ENCODE data around the gene SULT1C3. TPM values are rescaled to one million over a fixed set of nuclear protein-coding genes. Genes with fewer than 3 reads are reported as not detected.

Gene SULT1C3
- total RNA-seq (2014; rRNA removed; shearing (Covaris generic)), result not detected in 2 replicates
- polyA plus RNA-seq (2015; cell fraction: cytosol; rRNA removed), result not detected in 2 replicates
- polyA plus RNA-seq (2015; cell fraction: nucleus; rRNA removed), result not detected in 2 replicates

DNA sequence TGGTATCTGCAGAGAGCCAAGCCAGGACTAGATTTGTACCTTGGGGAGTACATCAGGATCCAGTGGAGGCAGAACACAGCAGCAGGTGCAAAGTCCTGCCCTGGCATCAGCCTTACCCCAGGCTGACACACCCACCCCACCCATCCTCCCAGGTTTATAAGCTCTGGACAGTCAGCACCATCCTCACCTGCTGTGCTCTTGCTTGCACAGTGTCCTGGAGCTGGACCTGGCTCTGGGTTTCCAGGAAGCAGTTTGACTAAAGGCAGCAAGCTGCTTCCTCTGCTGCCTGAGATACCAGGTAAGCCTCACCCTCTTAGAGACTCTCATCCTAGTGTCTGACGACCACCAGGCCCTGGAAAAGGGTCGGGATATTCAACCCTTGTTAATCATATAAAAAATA is at the start of gene SULT1C3:
SULT1C3 (plus strand) TSS at position 183 of the 400 bp plus-strand sequence. CDS start 7,227 bp downstream, outside the sequence.
- no peak for DNase-seq (ENCODE audit: low read depth)

DNA sequence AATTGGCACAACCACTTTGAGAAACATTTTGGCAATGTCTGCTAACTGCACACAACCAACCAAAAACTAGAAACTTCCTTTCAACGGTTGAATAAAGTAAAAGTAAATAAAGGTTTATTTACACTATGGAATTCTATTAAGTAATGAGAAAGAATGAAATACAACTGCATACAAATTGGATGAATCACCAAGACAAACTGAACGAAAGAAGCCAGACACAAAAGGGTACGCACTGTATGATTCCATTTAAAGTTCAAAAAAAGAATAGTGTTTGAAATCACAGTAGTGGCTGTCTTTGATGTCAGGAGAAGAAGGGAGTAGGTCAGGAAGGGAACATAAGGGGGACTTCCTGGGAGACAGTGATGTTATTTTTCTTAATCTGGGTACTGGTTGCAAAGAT is 46.5 kb upstream of the SULT1C3 start:
- no peak for DNase-seq (ENCODE audit: low read depth)

DNA sequence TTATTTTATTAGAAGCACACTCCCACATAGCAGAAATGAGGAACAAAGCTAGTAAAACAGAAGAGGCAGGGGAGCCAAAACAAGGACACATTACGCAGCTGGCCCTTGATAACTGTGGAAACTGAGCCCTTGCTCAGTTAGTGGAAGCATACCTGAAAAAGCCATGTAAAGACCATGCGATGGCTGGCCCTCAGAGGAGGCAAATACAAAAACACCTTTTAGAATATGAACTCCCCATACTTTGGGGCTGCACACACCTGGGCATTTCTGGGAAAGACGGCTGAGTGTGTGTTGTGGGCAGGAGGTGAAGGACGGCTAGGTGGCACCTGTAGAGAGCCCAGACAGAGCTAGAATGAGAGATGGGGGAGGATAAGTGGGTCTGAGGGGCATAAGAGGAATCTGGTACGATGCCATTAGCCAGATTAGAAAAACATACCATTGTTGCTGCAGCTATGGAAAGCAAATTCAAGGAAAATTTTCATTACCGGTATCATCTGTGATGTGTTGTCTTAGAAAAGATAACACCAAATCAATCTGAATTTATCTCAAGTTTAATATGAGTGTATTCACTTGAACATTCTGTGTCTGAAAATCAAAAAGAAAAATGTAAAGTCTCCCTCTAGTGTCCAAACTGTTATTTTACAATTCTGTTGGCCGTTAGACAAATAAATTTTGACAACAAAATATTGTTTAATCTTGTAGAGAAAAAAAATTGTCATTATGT is 45.2 kb upstream of the SULT1C3 start:
- DNase-seq (ENCODE audit: low read depth), result no peak

DNA sequence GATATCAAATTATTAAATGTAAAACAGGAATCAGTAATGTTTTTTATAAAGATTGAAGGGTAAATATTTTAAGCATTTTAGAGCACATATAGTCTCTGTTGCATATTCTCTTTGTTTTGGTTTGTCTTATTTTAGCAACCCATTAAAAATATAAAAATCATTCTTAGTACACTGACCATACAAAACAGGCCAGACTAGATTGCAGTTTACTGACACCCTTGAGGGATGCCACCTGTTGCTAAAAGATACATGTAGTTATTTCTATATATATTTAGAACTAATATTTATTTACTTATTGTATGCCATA is 44.7 kb upstream of the SULT1C3 start:
- no peak for DNase-seq (ENCODE audit: low read depth)

DNA sequence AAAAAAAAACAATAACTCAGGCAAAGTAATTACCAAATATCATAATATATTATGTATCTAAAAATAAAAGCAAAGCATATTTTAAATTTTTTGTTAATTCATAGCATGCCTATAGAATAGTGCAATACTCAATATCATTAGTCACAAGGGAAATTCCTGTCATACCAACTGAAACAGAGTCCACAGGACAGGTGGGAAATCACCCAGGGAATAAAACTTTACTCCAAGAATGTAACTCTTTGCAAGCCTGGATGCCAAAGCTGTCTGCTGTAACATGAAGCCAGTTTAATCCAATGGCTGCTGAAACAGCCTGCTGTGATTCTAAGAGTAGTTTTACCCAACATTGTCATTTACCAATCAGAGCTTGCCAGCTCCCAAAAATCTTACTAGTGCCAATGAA is 40.0 kb upstream of the SULT1C3 start:
- peak; percentile 27 for DNase-seq (ENCODE audit: low read depth)

DNA sequence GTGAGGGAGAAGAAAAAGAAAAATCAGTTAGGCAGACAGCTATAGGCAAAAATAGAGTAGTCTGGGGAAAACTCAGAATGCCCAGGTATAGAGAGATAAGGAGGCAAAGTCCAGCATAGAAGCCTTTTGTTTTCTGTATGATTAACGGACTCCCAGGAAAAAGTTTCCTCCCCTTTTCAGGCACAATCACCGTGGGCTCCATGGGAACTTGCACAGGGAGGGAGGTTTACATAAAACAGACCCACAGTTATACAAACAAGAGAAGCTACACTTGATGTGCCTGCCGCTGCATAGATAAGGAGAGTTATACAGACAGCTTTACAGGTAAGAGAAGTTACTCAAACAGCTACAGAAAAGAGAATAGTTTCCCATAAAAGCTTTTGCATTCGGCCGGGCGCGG is 39.2 kb upstream of the SULT1C3 start:
- no peak for DNase-seq (ENCODE audit: low read depth)

DNA sequence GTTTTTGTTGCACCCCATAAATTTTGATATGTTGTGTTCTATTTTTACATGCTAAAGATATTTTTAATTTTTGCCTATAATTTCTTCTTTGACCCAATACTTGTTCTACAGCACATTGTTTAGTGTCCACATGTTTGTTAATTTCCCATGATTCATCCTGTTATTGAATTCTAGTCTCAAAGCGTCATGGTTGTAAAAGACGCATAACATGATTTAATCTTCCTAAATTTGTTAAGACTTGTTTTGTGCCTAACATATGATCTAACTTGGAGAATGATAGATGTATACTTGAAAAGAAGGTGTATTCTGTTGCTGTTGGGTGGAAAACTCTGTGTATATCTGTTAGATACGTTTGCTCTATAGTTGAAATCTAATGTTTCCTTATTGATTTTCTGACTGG is 27.1 kb upstream of the SULT1C3 start:
- DNase-seq (ENCODE audit: low read depth), result no peak

DNA sequence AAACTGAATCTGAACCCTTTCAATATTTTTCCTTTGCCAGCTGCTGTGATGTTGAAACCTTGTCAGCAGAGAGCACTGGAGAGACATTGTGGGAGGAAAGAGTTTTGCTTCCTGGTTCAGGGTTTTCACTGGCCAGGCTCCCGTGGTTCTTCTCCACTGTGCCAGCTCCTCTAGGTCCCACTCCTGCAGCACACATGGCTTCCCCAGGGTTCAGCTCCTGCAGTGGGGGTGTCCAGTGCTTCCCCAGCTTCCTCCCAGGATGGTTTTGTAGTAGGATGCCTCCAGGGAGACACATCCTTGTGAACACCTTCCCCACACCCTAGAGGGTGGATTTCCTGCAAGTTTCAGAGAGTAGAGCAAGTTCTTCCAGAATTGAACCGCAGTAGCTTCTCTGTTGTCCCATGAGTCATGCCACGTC is 24.0 kb upstream of the SULT1C3 start:
- peak; percentile 66 for DNase-seq (ENCODE audit: low read depth)

DNA sequence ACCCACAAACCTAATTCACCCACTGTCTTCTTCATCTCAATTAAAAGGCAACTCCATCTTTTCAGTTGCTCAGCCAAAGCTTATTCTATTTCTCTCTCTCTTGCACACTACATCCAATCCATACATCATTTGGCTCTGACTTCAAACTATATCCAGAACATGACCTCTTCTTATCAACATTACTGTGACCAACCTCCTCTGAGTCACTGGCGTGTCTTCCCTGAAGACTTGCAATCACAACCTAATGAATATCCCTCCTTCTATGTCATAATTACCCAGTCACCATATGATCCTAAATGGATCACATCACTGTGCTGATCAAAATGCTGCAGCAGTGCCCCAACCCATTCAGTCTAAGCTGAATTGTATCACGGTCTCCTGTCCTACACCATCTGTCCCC is 22.6 kb upstream of the SULT1C3 start:
- DNase-seq (ENCODE audit: low read depth), result no peak

DNA sequence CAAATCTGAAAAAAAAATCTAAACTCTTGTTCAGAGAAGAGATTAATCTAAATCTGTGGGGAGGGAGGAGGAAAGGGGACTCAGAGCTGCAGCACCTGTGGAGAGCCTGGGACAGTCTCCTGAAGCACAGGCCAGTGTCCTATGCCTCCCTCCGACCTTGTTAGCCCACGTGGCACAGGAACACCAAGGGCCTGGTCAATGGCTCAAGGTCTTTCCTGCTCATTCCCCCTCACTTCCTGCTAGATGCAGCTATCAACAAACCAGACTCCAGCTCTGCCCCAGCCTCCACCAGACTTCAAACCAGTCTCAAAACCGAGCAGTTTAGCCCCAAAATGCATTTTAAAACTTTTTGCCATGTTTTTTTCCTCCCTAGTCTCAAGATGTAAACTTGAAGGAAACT is 20.1 kb upstream of the SULT1C3 start:
- DNase-seq (ENCODE audit: low read depth), result no peak

DNA sequence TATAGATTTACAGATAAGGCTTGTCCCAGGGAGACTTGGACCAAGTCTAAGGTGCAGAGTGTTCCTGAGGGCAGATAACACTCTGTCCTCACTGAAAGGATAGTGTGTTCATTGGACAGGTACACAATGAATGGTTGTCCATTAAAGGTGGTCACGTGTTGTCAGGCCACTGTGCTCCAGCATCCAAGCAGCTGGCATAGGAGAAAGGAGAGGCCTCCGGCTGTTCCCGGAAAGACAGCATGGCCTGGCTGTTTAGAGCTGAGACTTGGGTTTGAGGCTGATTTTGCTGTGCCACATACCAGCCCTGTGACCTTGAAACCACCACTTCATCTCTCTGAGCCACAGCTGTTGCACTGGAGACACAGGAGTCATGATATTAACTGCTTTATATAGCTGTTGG is 19.6 kb upstream of the SULT1C3 start:
- DNase-seq (ENCODE audit: low read depth), result no peak

DNA sequence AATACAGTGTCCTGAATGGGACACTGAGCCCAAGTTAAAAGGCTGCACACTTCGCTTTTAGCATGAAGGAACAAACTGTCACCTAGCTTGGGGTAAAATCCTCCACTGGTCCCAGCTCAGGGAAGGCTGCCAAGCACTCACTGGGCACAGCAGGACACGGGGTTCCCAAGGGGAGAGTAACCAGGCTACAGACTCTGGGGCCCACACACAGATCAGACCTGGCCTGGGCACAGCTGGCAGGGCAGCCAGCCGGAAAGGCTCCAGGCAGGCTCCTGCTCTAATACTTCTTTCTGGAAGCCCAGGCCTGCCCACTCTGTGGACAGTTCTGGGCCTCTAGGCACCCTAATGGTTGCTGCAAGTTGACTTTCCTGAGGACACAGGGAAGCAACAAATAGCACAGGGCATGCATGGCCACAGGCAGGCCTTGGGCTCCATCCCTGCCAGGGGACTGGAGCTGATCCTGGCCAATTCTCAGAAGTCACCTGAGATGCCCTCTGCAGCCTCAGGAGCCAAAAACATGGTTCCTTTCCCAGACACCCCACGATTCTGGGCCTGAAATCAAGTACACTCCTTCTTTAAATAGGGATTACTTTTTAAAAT is 18.7 kb upstream of the SULT1C3 start:
- DNase-seq (ENCODE audit: low read depth), result no peak

DNA sequence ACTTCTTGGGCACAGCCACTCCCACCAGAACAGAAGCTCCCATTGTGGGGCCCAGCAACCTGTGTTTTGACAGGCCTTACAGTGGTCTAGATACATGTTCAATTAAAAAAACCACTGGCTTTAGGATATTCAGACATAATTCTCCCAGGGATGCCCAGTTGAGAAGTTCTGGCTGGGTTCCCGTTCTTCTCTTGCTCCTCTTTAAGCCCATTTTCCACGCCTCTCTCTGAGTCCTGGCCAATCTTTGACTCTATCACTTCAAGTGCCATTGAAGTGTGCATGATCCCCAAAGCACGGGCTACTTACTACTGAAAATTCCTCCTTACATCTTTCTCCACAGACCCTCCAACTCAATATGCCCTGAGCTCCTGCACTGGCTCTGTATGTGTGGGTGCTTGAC is 17.5 kb upstream of the SULT1C3 start:
- no peak for DNase-seq (ENCODE audit: low read depth)

DNA sequence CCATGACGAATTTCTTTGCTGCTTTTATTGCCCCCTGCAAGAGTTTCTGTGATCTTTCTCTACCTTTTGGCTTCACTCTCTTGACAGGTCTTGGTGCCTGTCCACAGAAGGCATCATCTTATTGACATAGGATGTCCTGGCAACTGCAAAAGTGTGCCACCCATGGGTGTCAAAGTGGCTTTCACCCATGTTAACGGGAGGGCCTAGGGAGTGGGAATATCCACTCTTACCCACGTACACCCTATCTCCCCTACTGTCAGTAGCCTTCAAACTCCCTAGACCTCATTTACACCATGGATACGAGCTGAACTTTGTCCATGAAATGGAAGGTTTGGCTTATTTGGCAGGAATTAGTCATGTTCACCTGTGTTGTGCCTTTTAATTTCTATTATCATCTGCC is 16.2 kb upstream of the SULT1C3 start:
- no peak for DNase-seq (ENCODE audit: low read depth)

DNA sequence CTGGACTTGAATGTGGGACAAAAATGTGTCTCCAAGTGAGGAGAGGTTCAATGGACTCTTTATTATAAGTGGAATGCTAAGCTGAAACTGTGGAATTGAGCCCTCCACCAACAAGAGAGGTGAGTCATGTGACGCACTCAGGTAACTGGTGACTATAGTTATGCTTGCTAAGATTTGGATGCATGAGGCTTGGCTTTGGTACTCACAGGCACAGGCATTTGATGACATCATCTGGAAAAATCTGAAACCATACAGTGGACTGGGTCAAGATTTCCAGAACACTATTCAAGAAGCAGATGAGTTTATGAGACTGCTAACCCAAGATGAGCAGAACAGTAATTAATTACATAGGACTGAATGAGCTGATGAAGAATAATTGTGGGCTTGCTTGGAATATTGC is 15.7 kb upstream of the SULT1C3 start:
- no peak for DNase-seq (ENCODE audit: low read depth)

DNA sequence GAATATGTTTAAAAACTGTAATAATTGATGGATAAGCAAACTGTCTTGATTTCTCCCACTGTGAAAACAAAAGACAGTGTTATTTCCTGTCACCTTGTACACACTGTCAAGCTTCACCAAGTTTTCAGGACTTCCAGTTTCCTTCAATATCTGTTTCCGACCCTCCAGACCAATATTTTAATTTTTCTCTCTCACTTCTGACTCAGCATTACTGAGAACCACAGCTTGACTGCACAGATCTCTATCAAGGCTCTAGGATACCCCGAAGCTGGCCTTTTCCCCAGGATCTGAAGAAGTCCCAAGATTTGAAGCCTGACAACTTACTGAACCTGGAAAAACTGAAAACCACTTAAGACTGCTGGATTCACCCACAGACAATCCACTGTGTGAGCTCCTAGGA is 13.2 kb upstream of the SULT1C3 start:
- DNase-seq (ENCODE audit: low read depth), result no peak

DNA sequence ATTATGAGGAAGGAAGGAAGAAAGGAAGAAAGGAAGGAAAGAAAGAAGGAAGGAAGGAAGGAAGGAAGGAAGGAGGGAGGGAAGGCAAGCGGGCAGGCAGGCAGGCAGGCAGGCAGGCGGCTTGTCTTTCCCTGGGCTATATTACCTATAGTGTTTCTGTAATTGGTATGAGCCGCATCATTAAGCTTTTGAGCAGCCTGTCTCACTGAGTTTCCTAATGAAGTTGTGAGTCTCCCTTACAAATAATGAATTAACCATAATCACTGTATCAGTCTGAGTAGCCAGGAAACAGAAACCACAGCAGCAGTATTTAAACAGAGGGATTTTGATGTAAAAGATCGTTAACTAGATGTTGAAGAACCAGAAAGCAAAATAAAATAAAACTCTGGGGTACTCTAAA is 11.8 kb upstream of the SULT1C3 start:
- no peak for DNase-seq (ENCODE audit: low read depth)

DNA sequence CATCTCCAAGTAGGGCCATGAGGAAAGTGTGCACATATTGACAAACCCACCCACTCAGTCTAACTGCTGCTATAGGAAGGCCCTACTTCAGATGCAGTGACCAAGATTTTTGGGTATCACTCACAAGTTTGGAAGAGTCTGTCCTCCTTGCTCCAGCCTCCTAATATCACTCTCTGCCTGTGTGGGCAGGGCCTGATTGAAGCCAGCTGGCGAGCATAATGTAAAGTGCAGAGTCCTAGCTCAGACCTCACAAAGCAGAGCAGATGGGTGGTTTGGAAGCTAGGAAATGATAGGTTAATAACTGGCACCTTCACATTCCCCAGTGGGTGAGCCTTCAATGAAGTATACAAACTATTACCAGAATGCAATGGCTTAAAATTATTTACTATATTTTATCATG is 11.2 kb upstream of the SULT1C3 start:
- no peak for DNase-seq (ENCODE audit: low read depth)

DNA sequence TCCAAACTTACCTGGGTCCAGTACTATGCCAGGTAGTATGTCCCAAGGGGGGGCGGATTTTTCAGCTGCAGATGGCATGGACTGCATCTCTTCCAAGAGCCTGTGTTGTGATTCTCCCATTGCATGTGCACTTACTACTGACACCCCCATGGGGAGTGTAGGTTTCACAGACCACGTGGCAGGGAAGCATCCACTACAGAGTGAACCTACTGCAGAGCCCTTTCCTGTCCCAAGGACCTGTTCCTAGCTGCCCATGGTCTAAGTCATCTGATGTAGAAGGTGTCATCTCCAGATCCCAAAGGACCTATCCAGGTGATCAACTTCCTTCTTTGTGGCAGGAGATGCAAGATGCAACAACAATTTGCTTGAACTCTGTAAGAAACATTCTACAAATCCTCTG is 9.9 kb upstream of the SULT1C3 start:
- DNase-seq (ENCODE audit: low read depth), result no peak

DNA sequence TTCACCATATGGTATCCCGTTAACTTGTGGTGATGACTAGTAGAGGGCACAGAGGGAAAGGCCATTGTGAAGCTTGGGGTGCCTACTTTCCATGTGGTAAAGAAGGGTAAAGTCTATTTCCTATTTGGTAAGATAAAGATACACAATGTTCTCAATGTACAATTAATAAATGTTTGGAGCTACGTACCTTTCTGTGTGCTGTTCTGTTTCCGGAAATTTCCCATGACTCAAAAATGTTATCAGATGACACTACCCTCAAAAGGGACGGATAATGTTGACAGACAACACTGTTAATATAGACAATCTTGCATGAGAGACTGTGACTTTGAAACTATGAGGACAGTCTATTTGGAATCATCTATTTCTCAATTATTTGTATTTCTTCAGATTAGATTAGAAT is 4.2 kb upstream of the SULT1C3 start:
- no peak for DNase-seq (ENCODE audit: low read depth)

DNA sequence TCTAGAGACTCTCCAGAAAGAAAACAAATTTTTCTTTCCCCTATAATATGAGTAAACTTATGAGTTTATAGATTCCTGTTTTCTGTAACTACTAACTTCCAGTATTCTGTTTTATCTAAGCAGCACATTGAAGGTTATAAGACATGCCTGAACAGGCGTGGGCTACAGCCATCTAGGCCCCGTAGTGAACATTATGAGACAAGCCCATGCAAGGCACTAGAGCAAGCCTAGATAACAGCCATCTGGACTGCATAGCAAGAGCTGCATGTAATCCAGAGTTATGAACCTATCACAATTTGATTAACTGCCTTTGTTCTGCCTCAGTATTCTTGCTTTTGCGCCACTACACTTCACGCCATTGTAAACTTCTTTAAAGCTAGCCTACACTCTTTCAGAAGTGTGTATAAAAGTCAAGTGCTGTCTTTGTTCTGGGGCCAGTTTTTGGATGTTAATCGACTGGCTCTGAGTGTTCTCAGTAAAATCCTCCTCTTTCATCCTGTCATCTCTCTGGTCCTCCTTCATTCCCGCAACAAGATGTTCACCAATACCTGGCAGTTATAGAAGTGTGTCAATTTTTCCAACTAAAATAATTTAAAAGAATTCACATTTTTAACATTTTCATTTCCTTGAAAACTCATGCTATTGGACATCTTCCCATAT is 3.0 kb upstream of the SULT1C3 start:
- no peak for DNase-seq (ENCODE audit: low read depth)

DNA sequence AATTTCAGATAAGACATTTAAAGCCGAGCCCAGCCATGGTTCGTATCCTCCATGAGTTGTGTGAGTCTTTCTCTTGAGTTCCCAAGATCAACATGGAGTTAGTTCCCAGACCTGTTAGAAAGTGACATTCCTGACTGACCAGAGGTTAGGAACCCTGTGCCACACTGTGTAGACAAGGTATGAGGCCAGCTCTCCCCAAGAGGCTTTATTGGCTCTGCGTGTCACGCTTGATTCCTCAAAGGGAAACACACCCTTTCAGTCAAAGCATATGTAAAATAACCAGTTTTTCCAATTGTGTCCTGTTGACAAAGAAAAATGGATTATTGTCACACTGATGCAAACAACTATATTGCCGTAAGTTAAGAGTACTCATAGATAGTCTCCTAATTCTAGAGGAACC is 1.2 kb downstream of the SULT1C3 start:
- no peak for DNase-seq (ENCODE audit: low read depth)

DNA sequence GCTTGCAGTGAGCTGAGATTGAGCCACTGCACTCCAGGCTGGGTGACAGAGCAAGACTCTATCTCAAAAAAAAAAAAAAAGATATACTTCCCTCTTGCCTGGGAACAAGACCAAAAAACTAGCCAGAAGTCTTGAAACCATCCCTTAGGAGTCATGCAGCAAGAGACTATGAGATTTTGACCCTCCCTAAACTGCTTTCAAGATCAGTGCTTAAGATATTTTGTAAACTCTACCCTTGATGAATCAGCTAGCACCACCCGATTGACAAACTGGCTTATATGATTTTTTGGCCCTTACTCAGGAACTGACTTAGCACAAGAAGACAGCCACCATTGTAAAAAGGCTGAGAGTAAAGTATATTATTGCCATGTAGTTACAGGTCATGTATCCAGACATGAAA is 3.8 kb downstream of the SULT1C3 start:
- DNase-seq (ENCODE audit: low read depth), result no peak

Measured in HT1080 (cell line).